ENCODE results near the gene MUC5B. TPM values are rescaled to one million over a fixed set of nuclear protein-coding genes. Genes with fewer than 3 reads are reported as not detected.

The MUC5B gene
- total and polyA plus RNA-seq, 3 donors from 2014 or later = 0.45 to 0.87 (median 0.50) TPM

DNA sequence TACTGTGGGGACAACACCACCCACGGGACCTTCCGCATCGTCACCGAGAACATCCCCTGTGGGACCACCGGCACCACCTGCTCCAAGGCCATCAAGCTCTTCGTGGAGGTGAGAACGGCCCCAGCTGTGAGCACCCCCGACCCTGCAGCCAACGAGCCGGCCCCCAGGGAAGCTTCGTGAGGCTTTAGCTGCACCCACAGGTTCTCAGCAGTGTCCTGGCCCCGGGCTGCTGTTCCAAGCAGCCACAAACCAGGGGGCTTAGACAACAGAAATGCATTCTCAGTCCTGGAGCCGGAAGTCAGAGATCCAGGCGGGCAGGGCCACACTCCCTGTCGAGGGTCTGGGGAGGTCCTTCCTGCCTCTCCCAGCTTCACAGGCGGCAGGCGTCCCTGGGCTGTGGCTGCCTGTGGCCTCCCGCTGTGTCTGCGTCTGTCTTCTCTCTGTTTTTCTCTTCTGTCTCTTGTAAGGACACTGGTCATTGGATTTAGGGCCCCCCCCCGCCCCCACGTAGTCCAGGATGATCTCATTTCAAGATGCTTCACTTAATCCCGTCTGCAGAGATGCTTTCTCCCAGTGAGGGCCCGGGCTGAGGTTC is 12.5 kb downstream of the MUC5B start:
- DNase-seq = no peak
- WGBS, 2 donors = 88 to 89% methylated on average over 11 to 23 of the region's 23 CpGs
- Histone ChIP-seq H3K4me3 (no peak overlapping the region), H3K27ac (no peak overlapping the region), H3K27me3 (no peaks in the 10 kb centered on the region), H3K4me1 (no peaks in the 10 kb centered on the region), H3K9me3 (no peaks in the 10 kb centered on the region), H3K36me3 (ENCODE audit: low read depth, missing control alignments) (no peaks in the 10 kb centered on the region)
- intact Hi-C loops (cut with DNase I; ENCODE audit: low total_unique reads) = no loop called here
- TF ChIP-seq, protein P1, sequence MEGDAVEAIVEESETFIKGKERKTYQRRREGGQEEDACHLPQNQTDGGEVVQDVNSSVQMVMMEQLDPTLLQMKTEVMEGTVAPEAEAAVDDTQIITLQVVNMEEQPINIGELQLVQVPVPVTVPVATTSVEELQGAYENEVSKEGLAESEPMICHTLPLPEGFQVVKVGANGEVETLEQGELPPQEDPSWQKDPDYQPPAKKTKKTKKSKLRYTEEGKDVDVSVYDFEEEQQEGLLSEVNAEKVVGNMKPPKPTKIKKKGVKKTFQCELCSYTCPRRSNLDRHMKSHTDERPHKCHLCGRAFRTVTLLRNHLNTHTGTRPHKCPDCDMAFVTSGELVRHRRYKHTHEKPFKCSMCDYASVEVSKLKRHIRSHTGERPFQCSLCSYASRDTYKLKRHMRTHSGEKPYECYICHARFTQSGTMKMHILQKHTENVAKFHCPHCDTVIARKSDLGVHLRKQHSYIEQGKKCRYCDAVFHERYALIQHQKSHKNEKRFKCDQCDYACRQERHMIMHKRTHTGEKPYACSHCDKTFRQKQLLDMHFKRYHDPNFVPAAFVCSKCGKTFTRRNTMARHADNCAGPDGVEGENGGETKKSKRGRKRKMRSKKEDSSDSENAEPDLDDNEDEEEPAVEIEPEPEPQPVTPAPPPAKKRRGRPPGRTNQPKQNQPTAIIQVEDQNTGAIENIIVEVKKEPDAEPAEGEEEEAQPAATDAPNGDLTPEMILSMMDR (IDR thresholded peaks at IDR 0.05) = no peak
- no peak for TF ChIP-seq POLR2A (IDR thresholded peaks at IDR 0.05)

DNA sequence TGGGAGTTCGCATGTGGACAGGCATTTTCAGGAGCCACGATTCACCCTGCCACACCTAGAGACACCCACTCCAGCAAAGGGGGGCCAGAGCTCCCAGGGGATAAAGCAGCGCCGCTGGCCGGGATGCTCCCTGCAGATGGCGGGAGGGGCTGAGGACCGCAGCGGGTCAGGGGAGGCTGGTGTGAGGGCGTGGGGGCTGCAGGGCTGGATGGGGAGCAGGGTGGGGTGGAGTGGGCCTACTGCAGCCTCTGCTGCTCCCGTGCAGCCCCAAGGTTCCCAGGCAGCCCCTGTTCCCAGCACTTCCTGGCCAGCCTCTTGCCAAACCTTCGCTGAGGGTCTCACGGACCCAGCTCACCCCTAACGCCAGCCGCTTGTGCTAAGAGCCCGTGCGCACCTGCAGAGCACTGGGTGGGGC is 13.0 kb downstream of the MUC5B start:
- TF ChIP-seq, protein P1 (IDR thresholded peaks at IDR 0.05) = no peak
- TF ChIP-seq POLR2A (IDR thresholded peaks at IDR 0.05) = no peak
- Histone ChIP-seq H3K27me3 (no peaks in the 10 kb centered on the region), H3K36me3 (ENCODE audit: low read depth, missing control alignments) (no peaks in the 10 kb centered on the region), H3K4me1 (no peaks in the 10 kb centered on the region), H3K4me3 (no peak overlapping the region), H3K9me3 (no peaks in the 10 kb centered on the region), H3K27ac (no peak overlapping the region)
- no peak for DNase-seq
- intact Hi-C loops (cut with DNase I; ENCODE audit: low total_unique reads) = no loop called here
- 80 to 83% methylated on average over 5 to 16 of the region's 16 CpGs for WGBS, 2 donors

DNA sequence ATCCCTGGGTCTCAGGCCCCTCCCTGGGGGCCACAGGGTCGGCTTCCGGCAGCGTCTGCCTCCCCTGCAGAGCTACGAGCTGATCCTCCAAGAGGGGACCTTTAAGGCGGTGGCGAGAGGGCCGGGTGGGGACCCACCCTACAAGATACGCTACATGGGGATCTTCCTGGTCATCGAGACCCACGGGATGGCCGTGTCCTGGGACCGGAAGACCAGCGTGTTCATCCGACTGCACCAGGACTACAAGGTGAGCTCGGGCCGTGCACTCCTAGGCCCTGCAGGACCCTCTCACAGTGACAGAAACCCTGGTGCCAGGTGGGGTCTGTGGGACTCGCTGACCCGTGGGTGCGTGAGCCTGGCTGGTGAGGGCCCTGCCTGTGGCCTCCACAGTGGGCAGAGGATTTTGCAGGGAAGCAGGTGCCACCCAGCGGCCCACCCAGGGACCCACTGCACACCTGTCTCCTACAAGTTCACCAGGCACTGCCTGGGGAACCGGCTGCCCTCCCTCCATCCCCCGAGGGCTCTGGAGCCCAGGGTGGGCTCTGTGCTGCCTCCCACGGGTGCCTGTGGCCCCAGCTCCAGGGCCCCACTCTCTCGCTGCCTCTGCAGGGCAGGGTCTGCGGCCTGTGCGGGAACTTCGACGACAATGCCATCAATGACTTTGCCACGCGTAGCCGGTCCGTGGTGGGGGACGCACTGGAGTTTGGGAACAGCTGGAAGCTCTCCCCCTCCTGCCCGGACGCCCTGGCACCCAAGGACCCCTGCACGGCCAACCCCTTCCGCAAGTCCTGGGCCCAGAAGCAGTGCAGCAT is 13.7 kb downstream of the MUC5B start:
- H3K9me3 ChIP-seq = no peaks in the 10 kb centered on the region
- H3K4me3 ChIP-seq = no peak overlapping the region
- no peaks in the 10 kb centered on the region for H3K4me1 ChIP-seq
- no peak for DNase-seq
- intact Hi-C loops (cut with DNase I; ENCODE audit: low total_unique reads) = no loop called here
- WGBS, 2 donors = 90 to 94% methylated on average over 13 to 35 of the region's 37 CpGs
- H3K27me3 ChIP-seq = no peaks in the 10 kb centered on the region
- no peak for TF ChIP-seq POLR2A (IDR thresholded peaks at IDR 0.05)
- TF ChIP-seq, protein P1 (IDR thresholded peaks at IDR 0.05) = no peak
- no peaks in the 10 kb centered on the region for H3K36me3 ChIP-seq (ENCODE audit: low read depth, missing control alignments)
- H3K27ac ChIP-seq = no peak overlapping the region

DNA sequence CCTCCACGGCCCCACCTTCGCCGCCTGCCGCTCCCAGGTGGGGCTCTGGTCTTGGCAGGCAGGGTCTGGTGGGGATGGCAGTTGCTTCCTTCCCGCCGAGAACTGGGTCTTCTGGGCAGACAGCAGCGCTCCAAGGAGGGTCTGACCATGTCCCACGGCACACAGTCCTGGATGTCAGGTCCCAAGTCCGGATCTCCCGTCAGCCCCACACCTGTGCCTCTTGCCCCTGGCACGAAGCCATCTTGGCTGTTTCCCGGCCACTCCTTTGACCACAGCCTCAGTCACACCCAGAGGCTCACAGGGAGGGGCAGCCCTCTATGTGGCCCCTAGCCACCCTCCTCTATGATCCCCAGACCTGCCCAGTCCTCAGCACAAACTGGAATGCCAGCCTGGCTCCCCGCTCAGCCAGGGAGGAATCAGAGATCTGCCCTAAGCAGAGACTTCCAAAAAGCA is 14.3 kb downstream of the MUC5B start:
- Histone ChIP-seq H3K4me1 (no peaks in the 10 kb centered on the region), H3K27me3 (no peaks in the 10 kb centered on the region), H3K9me3 (no peaks in the 10 kb centered on the region), H3K36me3 (ENCODE audit: low read depth, missing control alignments) (no peaks in the 10 kb centered on the region), H3K4me3 (no peak overlapping the region), H3K27ac (no peak overlapping the region)
- TF ChIP-seq, protein P1 (IDR thresholded peaks at IDR 0.05) = no peak
- TF ChIP-seq POLR2A (IDR thresholded peaks at IDR 0.05) = no peak
- no peak for DNase-seq
- intact Hi-C loops (cut with DNase I; ENCODE audit: low total_unique reads) = no loop called here
- WGBS, 2 donors = 90 to 91% methylated on average over 9 to 13 of the region's 13 CpGs

All from testis (tissue), 3 donors.